NCI-H146 treated with DMSO at 0.1 percent for 48 hours (cell line): ENCODE results near the gene AQP1.

Experiments
- DNase-seq: peaks from one replicate; lab custom pipeline; 2025; ENCODE audit not compliant: unreplicated experiment; lab: John Stamatoyannopoulos, UW

AQP1 gene

GRCh38 chr7:30911561-30911969 lies at the start of gene AQP1:
Gene AQP1, plus strand, starts transcription at chr7:30911853. Its CDS starts 57 bp downstream, at chr7:30911910.
- no peak for DNase-seq

- no peak for DNase-seq
Measured at GRCh38 chr7:30862995-30863705, 48.5 kb upstream of the AQP1 start.

GRCh38 chr7:30863706-30864035 lies 48.0 kb upstream of the AQP1 start:
- no peak for DNase-seq

- DNase-seq = no peak
Measured at GRCh38 chr7:30864101-30864500, 47.6 kb upstream of the AQP1 start.

GRCh38 chr7:30865076-30865475 lies 46.6 kb upstream of the AQP1 start:
- DNase-seq = no peak

- DNase-seq = no peak
Measured at GRCh38 chr7:30865821-30866220, 45.8 kb upstream of the AQP1 start.

- DNase-seq = no peak
Measured at GRCh38 chr7:30866939-30867338, 44.7 kb upstream of the AQP1 start.

- DNase-seq = no peak
Measured at GRCh38 chr7:30867483-30867882, 44.2 kb upstream of the AQP1 start.

GRCh38 chr7:30869794-30870611 lies 41.6 kb upstream of the AQP1 start:
- no peak for DNase-seq

GRCh38 chr7:30870821-30871518 lies 40.7 kb upstream of the AQP1 start:
- DNase-seq = no peak

GRCh38 chr7:30871655-30872054 lies 40.0 kb upstream of the AQP1 start:
- DNase-seq = no peak

GRCh38 chr7:30873207-30873606 lies 38.4 kb upstream of the AQP1 start:
- DNase-seq = no peak

GRCh38 chr7:30873656-30874055 lies 38.0 kb upstream of the AQP1 start:
- DNase-seq = no peak

- no peak for DNase-seq
Measured at GRCh38 chr7:30874656-30875302, 36.9 kb upstream of the AQP1 start.

GRCh38 chr7:30877015-30877769 lies 34.5 kb upstream of the AQP1 start:
- no peak for DNase-seq

- DNase-seq = no peak
Measured at GRCh38 chr7:30877993-30878392, 33.7 kb upstream of the AQP1 start.

GRCh38 chr7:30879139-30880124 lies 32.2 kb upstream of the AQP1 start:
- DNase-seq = no peak

GRCh38 chr7:30880125-30880720 lies 31.4 kb upstream of the AQP1 start:
- DNase-seq = no peak

- no peak for DNase-seq
Measured at GRCh38 chr7:30880941-30881340, 30.7 kb upstream of the AQP1 start.
